HCT116 (cell line): ENCODE results near the gene PLEKHG3.

Experiments
- CBX3 ChIP-seq: IDR thresholded peaks from 2 replicates; pipeline ENCODE4 v1.6.1; 2012; ENCODE audit warnings: low read depth
- JUND ChIP-seq: IDR thresholded peaks from 2 replicates; pipeline ENCODE4 v1.6.1; 2012
- POLR2AphosphoS5 ChIP-seq: IDR thresholded peaks from 2 replicates; pipeline ENCODE4 v1.6.1; 2011; ENCODE audit warnings: mild to moderate bottlenecking, low read depth, low read length, moderate library complexity
- RAD21 ChIP-seq: IDR thresholded peaks from 2 replicates; pipeline ENCODE4 v1.6.1; 2012; ENCODE audit warnings: low read depth, mild to moderate bottlenecking
- REST ChIP-seq: IDR thresholded peaks from 2 replicates; pipeline ENCODE4 v1.6.1; 2012; ENCODE audit warnings: low read depth
- SP1 ChIP-seq: IDR thresholded peaks from 2 replicates; pipeline ENCODE4 v1.6.1; 2012; ENCODE audit warnings: low read depth
- ZBTB33 ChIP-seq: IDR thresholded peaks from 2 replicates; pipeline ENCODE4 v1.6.1; 2011; ENCODE audit warnings: mild to moderate bottlenecking, low read length, moderate library complexity; ENCODE audit not compliant: insufficient replicate concordance; ENCODE audit errors: extremely low read depth
- ZFX ChIP-seq: fragments of 450-650 bp; IDR thresholded peaks from 2 replicates; pipeline ENCODE4 v1.6.1; 2017
- TF ChIP-seq, protein P1 (sequence below), 3 experiments: fragments of 200-600 bp in 1 of 3; sonication (generic) in 1 of 3; IDR thresholded peaks in 2 of 3; conservative IDR thresholded peaks in 1 of 3; 2 replicates each; pipeline ENCODE4 v1.5.1; 2012 to 2017; ENCODE audit warnings: low read depth in 2 of 3, low read length in 2 of 3, antibody characterized with exemption in 1 of 3, borderline replicate concordance in 1 of 3, control low read depth in 1 of 3, mild to moderate bottlenecking in 1 of 3, mixed read lengths in 1 of 3, mixed run types in 1 of 3, moderate library complexity in 1 of 3; ENCODE audit not compliant: insufficient read depth in 1 of 3

DNA sequence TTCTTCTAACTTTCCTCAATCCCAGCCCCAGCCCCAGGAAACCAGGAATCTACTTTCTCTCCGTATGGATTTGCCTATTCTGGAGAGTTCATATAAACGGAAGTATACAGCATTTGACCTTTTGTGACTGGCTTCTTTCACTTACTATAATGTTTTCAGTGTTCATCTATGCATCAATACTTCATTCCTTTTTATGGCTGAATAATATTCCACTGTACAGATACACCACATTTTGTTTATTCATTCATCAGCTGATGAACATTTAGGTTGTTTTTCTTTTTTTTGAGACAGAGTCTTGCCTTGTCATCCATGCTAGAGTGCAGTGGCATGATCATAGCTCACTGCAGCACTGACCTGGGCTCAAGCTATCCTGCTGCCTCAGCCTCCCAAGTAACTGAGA, 3.9 kb upstream of the PLEKHG3 start:
- TF ChIP-seq CBX3, result no peak
- TF ChIP-seq, protein P1, sequence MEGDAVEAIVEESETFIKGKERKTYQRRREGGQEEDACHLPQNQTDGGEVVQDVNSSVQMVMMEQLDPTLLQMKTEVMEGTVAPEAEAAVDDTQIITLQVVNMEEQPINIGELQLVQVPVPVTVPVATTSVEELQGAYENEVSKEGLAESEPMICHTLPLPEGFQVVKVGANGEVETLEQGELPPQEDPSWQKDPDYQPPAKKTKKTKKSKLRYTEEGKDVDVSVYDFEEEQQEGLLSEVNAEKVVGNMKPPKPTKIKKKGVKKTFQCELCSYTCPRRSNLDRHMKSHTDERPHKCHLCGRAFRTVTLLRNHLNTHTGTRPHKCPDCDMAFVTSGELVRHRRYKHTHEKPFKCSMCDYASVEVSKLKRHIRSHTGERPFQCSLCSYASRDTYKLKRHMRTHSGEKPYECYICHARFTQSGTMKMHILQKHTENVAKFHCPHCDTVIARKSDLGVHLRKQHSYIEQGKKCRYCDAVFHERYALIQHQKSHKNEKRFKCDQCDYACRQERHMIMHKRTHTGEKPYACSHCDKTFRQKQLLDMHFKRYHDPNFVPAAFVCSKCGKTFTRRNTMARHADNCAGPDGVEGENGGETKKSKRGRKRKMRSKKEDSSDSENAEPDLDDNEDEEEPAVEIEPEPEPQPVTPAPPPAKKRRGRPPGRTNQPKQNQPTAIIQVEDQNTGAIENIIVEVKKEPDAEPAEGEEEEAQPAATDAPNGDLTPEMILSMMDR (IDR thresholded peaks at IDR 0.05 in 2 of 3, conservative IDR thresholded peaks at IDR 0.05 in 1 of 3; ENCODE audit: borderline replicate concordance in 1 of 3, insufficient read depth in 1 of 3, low read depth in 2 of 3, low read length in 2 of 3), result no peak
- no peak for TF ChIP-seq RAD21
- no peak for TF ChIP-seq SP1
- no peak for TF ChIP-seq JUND
- no peak for TF ChIP-seq ZBTB33
- no peak for TF ChIP-seq POLR2AphosphoS5
- no peak for TF ChIP-seq REST
- no peak for TF ChIP-seq ZFX
